GM12892 (cell line): ENCODE measurements around the gene OARD1.

Experiments used
- POLR2A ChIP-seq: IDR thresholded peaks from 2 replicates; pipeline ENCODE4 v1.6.1; 2011; ENCODE audit warnings: low read depth, low read length, control low read depth
- TAF1 ChIP-seq: IDR thresholded peaks from 2 replicates; pipeline ENCODE4 v1.6.1; 2011; ENCODE audit warnings: low read depth, mild to moderate bottlenecking, control low read depth, low read length, borderline replicate concordance

DNA sequence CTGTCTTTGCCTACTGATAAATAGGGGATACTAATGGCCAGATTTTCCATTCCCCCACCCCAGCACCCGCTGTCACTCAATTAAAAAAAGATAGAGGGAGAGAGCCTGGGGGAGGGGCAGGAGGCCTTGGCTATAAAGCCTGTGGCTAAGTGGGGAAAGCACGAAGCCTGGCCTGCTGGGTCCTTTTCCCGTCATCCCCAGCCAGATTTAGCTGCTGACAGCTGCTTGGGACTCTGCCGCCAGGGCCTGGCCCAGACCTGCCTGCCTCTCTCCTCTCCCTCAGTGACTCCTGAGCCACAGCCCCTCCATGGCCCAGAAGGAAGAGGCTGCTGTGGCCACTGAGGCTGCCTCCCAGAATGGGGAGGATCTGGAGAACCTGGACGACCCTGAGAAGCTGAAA, 19.1 kb downstream of the OARD1 start, which contains the start of gene APOBEC2:
- no peak for TF ChIP-seq POLR2A
- no peak for TF ChIP-seq TAF1
